ENCODE measurements around the gene EED.
A peak's percentile ranks its signal among the peaks of the same experiment; 100 is the strongest.

The EED gene

GRCh38 chr11:86244522-86245368, at the start of gene EED:
EED (plus strand) TSS chr11:86244753; CDS start chr11:86245230, 477 bp downstream.
- TF ChIP-seq CTCF (IDR thresholded peaks at IDR 0.05; ENCODE audit: low read length, missing control alignments) = no peak
- peak within 1 kb of the TSS; percentile 93 for H3K4me3 ChIP-seq (replicated peaks; ENCODE audit: low read depth, low read length)
- peak; percentile 95 for DNase-seq (ENCODE audit: low read depth)

GRCh38 chr11:86194998-86195397, 49.6 kb upstream of the EED start:
- no peak for TF ChIP-seq CTCF (IDR thresholded peaks at IDR 0.05; ENCODE audit: low read length, missing control alignments)
- no peak overlapping the region for H3K4me3 ChIP-seq (replicated peaks; ENCODE audit: low read depth, low read length)
- DNase-seq (ENCODE audit: low read depth) = no peak

GRCh38 chr11:86196085-86196696, 48.4 kb upstream of the EED start:
- no peak for DNase-seq (ENCODE audit: low read depth)
- no peak overlapping the region for H3K4me3 ChIP-seq (replicated peaks; ENCODE audit: low read depth, low read length)
- TF ChIP-seq CTCF (IDR thresholded peaks at IDR 0.05; ENCODE audit: low read length, missing control alignments) = no peak

GRCh38 chr11:86196913-86197312, 47.6 kb upstream of the EED start:
- H3K4me3 ChIP-seq (replicated peaks; ENCODE audit: low read depth, low read length) = no peak overlapping the region
- no peak for TF ChIP-seq CTCF (IDR thresholded peaks at IDR 0.05; ENCODE audit: low read length, missing control alignments)
- no peak for DNase-seq (ENCODE audit: low read depth)

- no peak overlapping the region for H3K4me3 ChIP-seq (replicated peaks; ENCODE audit: low read depth, low read length)
- TF ChIP-seq CTCF (IDR thresholded peaks at IDR 0.05; ENCODE audit: low read length, missing control alignments) = no peak
- peak; percentile 58 for DNase-seq (ENCODE audit: low read depth)
Observed at GRCh38 chr11:86197448-86197847, 47.1 kb upstream of the EED start.

- DNase-seq (ENCODE audit: low read depth) = no peak
- H3K4me3 ChIP-seq (replicated peaks; ENCODE audit: low read depth, low read length) = no peak overlapping the region
- TF ChIP-seq CTCF (IDR thresholded peaks at IDR 0.05; ENCODE audit: low read length, missing control alignments) = no peak
Observed at GRCh38 chr11:86198139-86198538, 46.4 kb upstream of the EED start.
